HG03045 (cell line): Measurements from ENCODE around the gene FOLR2.
"Not testable (repeated sequence)": the region's sequence is repeated elsewhere in the genome, so short reads cannot be mapped to it uniquely, and the experiment has no call there.

ENCODE experiments used
- ATAC-seq: cut with Tn5 transposase; IDR thresholded peaks from one replicate; pipeline ENCODE4 v1.9.1; 2021; ENCODE audit warnings: mild to moderate bottlenecking, moderate library complexity; ENCODE audit not compliant: unreplicated experiment

The FOLR2 gene

GRCh38 chr11:72216638-72217037 lies at the start of gene FOLR2:
FOLR2 (plus strand) TSS chr11:72216794; CDS start chr11:72218585, 1,791 bp downstream.
- ATAC-seq, result no peak

DNA sequence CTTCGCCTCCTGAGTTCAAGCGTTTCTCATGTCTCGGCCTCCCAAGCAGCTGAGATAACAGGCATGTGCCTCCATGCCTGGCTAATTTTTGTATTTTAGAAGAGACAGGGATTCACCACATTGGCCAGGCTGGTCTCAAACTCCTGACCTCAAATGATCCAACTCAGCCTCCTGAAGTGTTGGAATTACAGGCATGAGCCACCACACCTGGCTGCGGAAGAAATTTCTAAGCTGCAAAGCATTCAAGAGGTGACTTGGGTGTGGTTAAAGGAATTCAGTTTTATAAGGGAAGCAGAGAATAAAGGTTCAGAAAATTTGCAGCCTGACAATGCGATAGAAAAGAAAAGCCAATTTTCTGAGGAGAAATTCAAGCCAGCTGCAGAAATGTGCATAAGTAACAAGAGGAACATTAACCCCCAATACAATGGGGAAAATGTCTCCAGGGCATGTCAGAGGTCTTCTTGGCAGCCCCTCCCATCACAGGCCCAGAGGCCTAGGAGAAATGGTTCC lies 47.5 kb upstream of the FOLR2 start:
- not testable (repeated sequence) for ATAC-seq

DNA sequence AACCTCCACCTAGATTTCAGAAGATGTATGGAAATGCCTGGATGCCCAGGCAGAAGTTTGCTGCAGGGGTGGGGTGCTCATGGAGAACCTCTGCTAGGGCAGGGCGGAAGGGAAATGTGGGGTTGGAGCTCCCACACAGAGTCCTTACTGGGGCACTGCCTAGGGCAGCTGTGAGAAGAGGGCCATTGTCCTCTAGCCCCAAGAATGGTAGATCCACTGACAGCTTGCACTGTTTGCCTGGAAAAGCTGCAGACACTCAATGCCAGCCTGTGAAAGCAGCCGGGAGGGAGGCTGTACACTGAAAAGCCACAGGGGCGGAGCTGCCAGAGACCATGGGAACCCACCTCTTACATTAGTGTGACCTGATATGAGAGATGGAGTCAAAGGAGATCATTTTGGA lies 46.8 kb upstream of the FOLR2 start:
- ATAC-seq, result not testable (repeated sequence)

DNA sequence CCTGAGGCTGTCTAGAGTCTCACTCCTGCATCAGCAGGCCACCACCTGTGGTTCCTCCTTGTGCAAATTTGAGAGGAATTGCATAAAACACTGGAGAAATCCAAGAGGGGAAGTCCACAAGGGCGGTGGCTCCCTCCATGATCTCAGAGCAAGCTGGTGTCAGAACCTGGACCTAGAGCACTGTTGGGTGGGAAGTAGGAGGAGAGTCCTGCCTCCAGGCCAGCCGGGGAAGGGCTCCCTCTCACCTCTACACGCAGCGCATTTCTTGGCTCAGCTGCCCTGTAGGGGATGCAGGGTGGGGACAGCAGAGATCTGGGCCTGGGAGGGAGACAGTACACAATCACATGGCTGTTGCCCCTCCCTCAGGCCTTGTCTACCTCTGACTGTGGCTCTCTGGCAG lies 44.6 kb upstream of the FOLR2 start:
- not testable (repeated sequence) for ATAC-seq

DNA sequence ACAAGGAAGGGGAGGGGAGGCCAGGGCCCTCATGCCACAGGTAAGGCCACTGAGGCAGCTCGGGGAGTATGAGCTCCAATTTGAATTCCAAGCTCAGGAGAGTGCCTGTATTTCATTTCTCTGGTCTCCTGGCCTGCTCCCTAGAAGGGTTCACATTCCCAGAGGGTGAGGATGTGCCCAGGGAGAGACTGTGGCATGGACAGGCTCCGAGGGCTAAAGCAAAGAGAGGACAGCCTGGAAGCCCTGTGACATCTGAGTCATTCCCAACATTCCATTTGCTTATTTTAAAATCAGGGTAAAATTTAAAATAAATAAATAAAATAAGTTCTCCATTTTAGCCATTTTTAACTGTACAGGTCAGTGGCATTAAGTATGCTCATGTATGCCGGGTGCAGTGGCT lies 43.3 kb upstream of the FOLR2 start:
- ATAC-seq, result no peak

- no peak for ATAC-seq
Observed at GRCh38 chr11:72174302-72175070, 42.1 kb upstream of the FOLR2 start.

DNA sequence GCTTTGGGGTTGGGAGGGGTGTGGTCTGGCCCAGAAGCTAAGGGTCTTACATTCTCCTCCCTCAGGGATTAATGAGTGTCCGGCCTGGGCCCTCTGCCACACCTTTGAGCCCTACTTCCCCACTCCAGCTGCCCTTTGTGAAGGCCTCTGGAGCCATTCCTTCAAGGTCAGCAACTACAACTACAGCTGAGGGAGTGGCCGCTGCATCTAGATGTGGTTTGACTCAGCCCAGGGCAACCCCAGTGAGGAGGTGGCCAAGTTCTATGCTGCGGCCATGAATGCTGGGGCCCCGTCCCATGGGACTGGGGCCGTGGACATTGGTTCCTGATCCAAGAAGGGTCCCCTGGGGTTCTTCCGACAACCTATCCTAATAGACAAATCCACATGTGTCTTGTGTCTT lies 38.9 kb upstream of the FOLR2 start:
- ATAC-seq, result no peak

- ATAC-seq, result no peak
Observed at GRCh38 chr11:72179049-72179803, 37.4 kb upstream of the FOLR2 start.

- no peak for ATAC-seq
Observed at GRCh38 chr11:72179804-72180396, 36.7 kb upstream of the FOLR2 start.

DNA sequence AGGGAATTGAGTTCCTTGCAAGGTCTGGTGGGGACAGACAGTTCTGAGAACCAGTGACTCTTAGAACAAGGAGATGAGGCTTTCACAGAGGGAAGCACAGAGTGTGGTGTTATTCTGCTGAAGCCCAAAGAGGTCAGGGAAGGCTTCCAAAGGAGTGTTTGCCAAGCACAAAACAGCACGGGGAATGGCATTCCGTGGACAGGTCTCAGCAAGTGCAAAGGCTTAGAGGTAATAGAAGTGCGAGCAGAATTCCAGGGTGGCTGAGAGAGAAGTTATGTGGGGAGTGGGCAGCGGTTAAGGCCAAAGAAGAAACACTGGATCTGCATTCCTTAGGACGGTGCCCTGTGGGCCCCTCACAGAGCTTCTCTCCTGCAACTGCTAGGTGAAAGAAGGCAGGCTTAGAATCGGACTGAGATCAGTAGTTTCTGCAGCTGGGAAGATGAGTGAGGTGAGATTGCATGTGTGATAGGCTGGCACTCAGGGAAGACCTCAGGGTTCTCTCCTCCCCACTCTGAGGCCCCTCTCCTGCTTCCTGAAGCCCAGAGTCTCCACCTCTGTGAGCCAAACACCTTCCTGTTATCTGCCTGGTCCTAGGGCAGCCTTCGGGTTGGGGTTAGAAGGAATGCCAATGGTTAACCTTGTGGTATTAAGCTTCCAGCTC lies 35.6 kb upstream of the FOLR2 start:
- not testable (repeated sequence) for ATAC-seq

DNA sequence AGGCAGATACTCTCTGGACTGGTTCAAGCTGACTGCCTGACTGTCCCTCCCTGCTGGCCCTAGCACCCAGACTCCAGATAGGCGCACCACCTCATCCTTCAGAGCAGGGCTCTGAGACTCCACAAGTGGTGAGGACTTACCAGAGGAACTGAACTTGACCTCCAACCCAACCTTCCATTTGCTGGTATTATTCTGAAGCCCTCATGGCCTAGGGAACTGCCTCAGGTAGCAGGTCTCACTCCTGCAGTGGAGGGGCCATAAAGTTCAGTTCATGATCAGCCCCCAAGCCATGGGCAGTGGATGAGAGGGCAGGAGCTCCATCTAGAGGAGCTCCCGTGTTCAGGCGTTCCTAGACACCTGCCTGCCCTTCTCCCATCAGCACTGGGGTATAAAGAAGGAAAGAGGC lies 35.0 kb upstream of the FOLR2 start:
- not testable (repeated sequence) for ATAC-seq

- ATAC-seq, result no peak
Observed at GRCh38 chr11:72188267-72188666, 28.3 kb upstream of the FOLR2 start.

- ATAC-seq, result no peak
Observed at GRCh38 chr11:72189455-72190250, 26.9 kb upstream of the FOLR2 start.

GRCh38 chr11:72190631-72191071 lies 25.9 kb upstream of the FOLR2 start:
- ATAC-seq, result no peak

- ATAC-seq, result no peak
Observed at GRCh38 chr11:72191961-72192381, 24.6 kb upstream of the FOLR2 start, which contains the start of gene FOLR1. FOLR1 (plus strand) TSS chr11:72192140; CDS start chr11:72192174, 34 bp downstream.

GRCh38 chr11:72195518-72196270 lies 20.9 kb upstream of the FOLR2 start:
- no peak for ATAC-seq

GRCh38 chr11:72201445-72201844 lies 15.1 kb upstream of the FOLR2 start:
- not testable (repeated sequence) for ATAC-seq

GRCh38 chr11:72202571-72202970 lies 14.0 kb upstream of the FOLR2 start:
- no peak for ATAC-seq

DNA sequence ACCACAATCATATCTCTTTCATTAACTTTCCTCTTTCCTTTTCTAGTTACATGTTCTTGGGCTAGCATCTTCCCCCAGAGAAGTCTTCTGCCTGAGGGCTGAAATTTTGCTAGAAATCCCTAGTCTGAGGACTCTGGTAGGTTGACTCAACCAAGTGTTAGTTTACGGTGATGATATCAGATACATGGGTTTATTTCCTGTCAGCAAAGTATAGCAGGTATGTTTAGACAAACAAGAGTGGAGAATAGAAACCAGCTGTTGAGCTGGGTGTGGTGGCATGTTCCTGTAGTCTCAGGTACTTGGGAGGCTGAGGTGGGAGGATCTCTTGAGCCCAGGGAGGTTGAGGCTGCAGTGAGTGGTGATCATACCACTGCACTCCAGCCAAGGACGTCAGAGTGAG lies 13.4 kb upstream of the FOLR2 start:
- no peak for ATAC-seq
